NCI-H1092 treated with DMSO at 0.1 percent for 48 hours (cell line): Measurements from ENCODE around the gene KLK13.

Experiments used
- DNase-seq: peaks from one replicate; lab custom pipeline; 2025; lab: John Stamatoyannopoulos, UW

The KLK13 gene

GRCh38 chr19:51060973-51061372, 3.9 kb downstream of the KLK13 start:
- no peak for DNase-seq

- no peak for DNase-seq
These were observed 4.6 kb downstream of the KLK13 start for GRCh38 chr19:51060336-51060735.

GRCh38 chr19:51059715-51060114, 5.2 kb downstream of the KLK13 start:
- no peak for DNase-seq

- DNase-seq = no peak
These were observed 9.0 kb downstream of the KLK13 start for GRCh38 chr19:51055866-51056265.

- DNase-seq = no peak
These were observed 17.9 kb downstream of the KLK13 start for GRCh38 chr19:51047031-51047335.

- DNase-seq = no peak
These were observed 20.6 kb downstream of the KLK13 start for GRCh38 chr19:51044327-51044726.

GRCh38 chr19:51043497-51043896, 21.4 kb downstream of the KLK13 start:
- no peak for DNase-seq

GRCh38 chr19:51040151-51040550, 24.7 kb downstream of the KLK13 start:
- no peak for DNase-seq

- no peak for DNase-seq
These were observed 28.4 kb downstream of the KLK13 start for GRCh38 chr19:51036519-51036918.

GRCh38 chr19:51034704-51035103, 30.2 kb downstream of the KLK13 start, which contains the start of gene KLK12:
KLK12 (minus strand) TSS chr19:51035002; CDS start chr19:51034621, 381 bp downstream.
- DNase-seq = no peak

GRCh38 chr19:51031880-51032225, 33.0 kb downstream of the KLK13 start:
- DNase-seq = no peak

- no peak for DNase-seq
These were observed 33.5 kb downstream of the KLK13 start for GRCh38 chr19:51031220-51031879.

GRCh38 chr19:51030631-51031030, 34.3 kb downstream of the KLK13 start:
- DNase-seq = no peak

- DNase-seq = no peak
These were observed 35.2 kb downstream of the KLK13 start for GRCh38 chr19:51029718-51030117.

GRCh38 chr19:51027873-51028272, 37.0 kb downstream of the KLK13 start:
- no peak for DNase-seq

- no peak for DNase-seq
These were observed 37.6 kb downstream of the KLK13 start for GRCh38 chr19:51027126-51027806.

GRCh38 chr19:51026554-51026831, 38.4 kb downstream of the KLK13 start, which contains the start of gene KLK11:
KLK11 (minus strand) TSS chr19:51026616; CDS start chr19:51025631, 985 bp downstream.
- no peak for DNase-seq

GRCh38 chr19:51025809-51026553, 38.9 kb downstream of the KLK13 start:
- no peak for DNase-seq

- no peak for DNase-seq
These were observed 39.5 kb downstream of the KLK13 start for GRCh38 chr19:51025401-51025800.

- DNase-seq = no peak
These were observed 40.0 kb downstream of the KLK13 start for GRCh38 chr19:51024924-51025323.

- DNase-seq = no peak
These were observed 40.9 kb downstream of the KLK13 start for GRCh38 chr19:51023946-51024345.

GRCh38 chr19:51022526-51022925, 42.4 kb downstream of the KLK13 start:
- no peak for DNase-seq

GRCh38 chr19:51020988-51021651, 43.8 kb downstream of the KLK13 start:
- DNase-seq = peak; percentile 35
